CD14-positive monocyte (primary cell): Measurements from ENCODE around the gene PRTN3. TPM values are rescaled to one million over a fixed set of nuclear protein-coding genes. Genes with fewer than 3 reads are reported as not detected.
A peak's percentile ranks its signal among the peaks of the same experiment; 100 is the strongest.

Source experiments
- DNase-seq, 3 donors: peaks; one replicate each; pipeline ENCODE4 v3.0.0-alpha.2; 2011 to 2022
- H2AFZ ChIP-seq: 2 replicates; pipeline ENCODE4 v1.6.0; 2012; ENCODE audit warnings: mild to moderate bottlenecking, low read depth, low read length, inconsistent platforms; ENCODE audit not compliant: insufficient read depth, poor library complexity, severe bottlenecking
- H3K27ac ChIP-seq, 2 donors: 1 replicate in 1 of 2; 2 replicates in 1 of 2; pipeline ENCODE4 v1.5.1; 2012 to 2013; ENCODE audit warnings: low read length in 2 of 2, control low read depth in 1 of 2, inconsistent platforms in 1 of 2, low read depth in 1 of 2, mild to moderate bottlenecking in 1 of 2
- H3K27me3 ChIP-seq, 2 donors: one replicate each; pipeline versions ENCODE4 v1.6.0 to v1.6.1; 2011 to 2013; ENCODE audit warnings: low read length in 2 of 2; ENCODE audit not compliant: control insufficient read depth in 2 of 2, insufficient read depth in 2 of 2
- H3K36me3 ChIP-seq, 2 donors: replicated peaks in 1 of 2; 1 replicate in 1 of 2; 2 replicates in 1 of 2; pipeline versions ENCODE4 v1.5.1 to v1.6.1; 2012 to 2013; ENCODE audit warnings: low read length in 2 of 2, control low read depth in 1 of 2, inconsistent platforms in 1 of 2, mild to moderate bottlenecking in 1 of 2; ENCODE audit not compliant: insufficient read depth in 2 of 2, control insufficient read depth in 1 of 2
- H3K4me1 ChIP-seq, 2 donors: 1 replicate in 1 of 2; 2 replicates in 1 of 2; pipeline versions ENCODE4 v1.5.1 to v1.6.1; 2012 to 2013; ENCODE audit warnings: low read length in 2 of 2, control low read depth in 1 of 2, inconsistent platforms in 1 of 2, mild to moderate bottlenecking in 1 of 2, moderate library complexity in 1 of 2; ENCODE audit not compliant: insufficient read depth in 2 of 2, control insufficient read depth in 1 of 2
- H3K4me2 ChIP-seq: replicated peaks from 2 replicates; pipeline ENCODE3; 2012; ENCODE audit warnings: low read length, moderate library complexity, mild to moderate bottlenecking; ENCODE audit not compliant: poor library complexity, severe bottlenecking; ENCODE audit errors: extremely low read depth
- H3K4me3 ChIP-seq, 3 experiments: fragments of 200-600 bp in 1 of 3; sonication (generic) in 1 of 3; replicated peaks in 1 of 3; 1 replicate in 2 of 3; 2 replicates in 1 of 3; pipeline ENCODE4 v1.5.1; 2011 to 2013; ENCODE audit warnings: low read length in 3 of 3, mild to moderate bottlenecking in 3 of 3, control low read depth in 2 of 3, low read depth in 2 of 3, inconsistent platforms in 1 of 3, moderate library complexity in 1 of 3
- H3K79me2 ChIP-seq: 2 replicates; pipeline ENCODE4 v1.6.0; 2012; ENCODE audit warnings: mild to moderate bottlenecking, control low read depth, inconsistent platforms, low read length, moderate library complexity; ENCODE audit not compliant: insufficient read depth
- H3K9ac ChIP-seq: 2 replicates; pipeline ENCODE4 v1.6.0; 2017; ENCODE audit warnings: low read length, mild to moderate bottlenecking; ENCODE audit not compliant: insufficient read depth, poor library complexity, severe bottlenecking
- H3K9me3 ChIP-seq, 2 donors: replicated peaks in 1 of 2; 1 replicate in 1 of 2; 2 replicates in 1 of 2; pipeline versions ENCODE4 v1.5.1 to v1.6.1; 2012 to 2013; ENCODE audit warnings: low read length in 2 of 2, control low read depth in 1 of 2; ENCODE audit not compliant: control insufficient read depth in 1 of 2, insufficient read depth in 1 of 2
- H4K20me1 ChIP-seq: 2 replicates; pipeline ENCODE4 v1.6.0; 2012; ENCODE audit warnings: mild to moderate bottlenecking, low read length, control low read depth, moderate library complexity; ENCODE audit not compliant: insufficient read depth
- H3K27ac Mint-ChIP-seq, 7 donors: one replicate each; pipeline ENCODE4 v1.8.0; 2020; ENCODE audit warnings: mild to moderate bottlenecking in 7 of 7, mixed read lengths in 7 of 7, moderate library complexity in 6 of 7, inconsistent platforms in 2 of 7
- H3K27me3 Mint-ChIP-seq, 3 donors: one replicate each; pipeline ENCODE4 v1.8.0; 2021 to 2022; ENCODE audit warnings: low read depth in 3 of 3, mild to moderate bottlenecking in 3 of 3, mixed read lengths in 3 of 3, moderate library complexity in 3 of 3, inconsistent platforms in 1 of 3
- H3K36me3 Mint-ChIP-seq, 2 donors: one replicate each; pipeline ENCODE4 v1.8.0; 2020; ENCODE audit warnings: mixed read lengths in 2 of 2, inconsistent platforms in 1 of 2, mild to moderate bottlenecking in 1 of 2
- H3K4me1 Mint-ChIP-seq: one replicate; pipeline ENCODE4 v1.8.0; 2020; ENCODE audit warnings: mild to moderate bottlenecking, mixed read lengths
- H3K4me3 Mint-ChIP-seq, 2 donors: one replicate each; pipeline ENCODE4 v1.8.0; 2020; ENCODE audit warnings: mild to moderate bottlenecking in 2 of 2, mixed read lengths in 2 of 2, moderate library complexity in 1 of 2
- H3K9me3 Mint-ChIP-seq, 7 donors: one replicate each; pipeline ENCODE4 v1.8.0; 2020 to 2022; ENCODE audit warnings: mixed read lengths in 7 of 7, mild to moderate bottlenecking in 6 of 7, moderate library complexity in 6 of 7, inconsistent platforms in 2 of 7
- CTCF ChIP-seq: fragments of 200-600 bp; IDR thresholded peaks from one replicate; pipeline ENCODE4 v1.8.0; 2022; ENCODE audit warnings: antibody characterized with exemption, mild to moderate bottlenecking
- WGBS: methylation state at CpG from one replicate; pipeline ENCODE4 v1.1.5; 2013; ENCODE audit warnings: missing lambda C conversion rate; ENCODE audit not compliant: insufficient coverage; 5-methylcytosine and 5-hydroxymethylcytosine counted together
- intact Hi-C, 2 donors: fragments of 100-400 bp; cut with micrococcal nuclease; formaldehyde crosslinking; loops; one replicate each; pipeline versions ENCODE4 v1.15.0 to v1.15.1; 2023
- polyA plus RNA-seq, 3 donors: library from polyadenylated mRNA; depleted of rRNA in 1 of 3; unstranded in 2 of 3; stranded (reverse) in 1 of 3; fragments of 300-500 nt in 2 of 3; fragments of >200 nt in 1 of 3; fragmentation: Illumina TruSeq in 2 of 3; gene quantifications; 1 replicate in 2 of 3; 2 replicates in 1 of 3; pipeline ENCODE4 v1.2.3, GENCODE V29; 2012 to 2021

PRTN3 gene
- polyA plus RNA-seq, 3 donors: 0.11 TPM; not detected in 2

- Mint-ChIP-seq H3K27ac (peak overlapping the region in 1 of 7 donors; percentile 74), H3K4me1 (peaks cover 6% of the 10 kb centered on the region), H3K36me3 (peaks cover 36 to 61% of the 10 kb centered on the region in 2 donors), H3K27me3 (peaks cover 0 to 3% (median 2%) of the 10 kb centered on the region in 3 donors), H3K4me3 (no peak overlapping the region), H3K9me3 (no peaks in the 10 kb centered on the region)
- Histone ChIP-seq H3K27ac (peak overlapping the region in 1 of 2 donors; percentile 47), H3K36me3 (peaks cover 13 to 34% of the 10 kb centered on the region in 2 donors), H3K4me1 (peaks cover 8 to 10% of the 10 kb centered on the region in 2 donors), H3K4me2 (no peak overlapping the region), H4K20me1 (peaks cover 39% of the 10 kb centered on the region), H3K27me3 (peaks cover 0 to 6% of the 10 kb centered on the region in 2 donors), H2AFZ (no peak overlapping the region), H3K9ac (no peak overlapping the region), H3K79me2 (no peaks in the 10 kb centered on the region), H3K9me3 (no peaks in the 10 kb centered on the region), H3K4me3 (no peak overlapping the region)
- no peak for TF ChIP-seq CTCF
- intact Hi-C loops: loop anchor here in 1 of 2 donors (1.0 kb wide), 1 partner anchor 9 kb away; no protein-coding TSS in a partner anchor
- 97% methylated on average over 11 of the region's 33 CpGs for WGBS
- peak in 1 of 3 donors; percentile 41 for DNase-seq
Observed at GRCh38 chr19:871446-872265, 30.9 kb downstream of the PRTN3 start.

- H3K27ac ChIP-seq: peak overlapping the region in 1 of 2 donors; percentile 47
- intact Hi-C loops: loop anchor here in 1 of 2 donors (1.0 kb wide), 1 partner anchor 10 kb away; no protein-coding TSS in a partner anchor
- peaks cover 16 to 34% of the 10 kb centered on the region in 2 donors for H3K36me3 ChIP-seq
- H3K4me2 ChIP-seq: peak overlapping the region; percentile 63
- Mint-ChIP-seq H3K36me3 (peaks cover 37 to 65% of the 10 kb centered on the region in 2 donors), H3K4me3 (peak overlapping the region; percentile 9 to 69), H3K27me3 (peaks cover 0 to 3% (median 2%) of the 10 kb centered on the region in 3 donors), H3K9me3 (no peaks in the 10 kb centered on the region), H3K27ac (peak overlapping the region in 5 of 7 donors; percentile 51 to 89 (median 59)), H3K4me1 (peaks cover 5% of the 10 kb centered on the region)
- peak; percentile 66 to 73 (median 71) for DNase-seq
- no peaks in the 10 kb centered on the region for H3K9me3 ChIP-seq
- H3K9ac ChIP-seq: no peak overlapping the region
- H3K27me3 ChIP-seq: no peaks in the 10 kb centered on the region
- no peaks in the 10 kb centered on the region for H3K79me2 ChIP-seq
- peaks cover 33% of the 10 kb centered on the region for H4K20me1 ChIP-seq
- TF ChIP-seq CTCF: no peak
- peak overlapping the region in 1 of 3 experiments; percentile 49 for H3K4me3 ChIP-seq
- WGBS: 83% methylated on average over 15 of the region's 27 CpGs
- peaks cover 8 to 10% of the 10 kb centered on the region in 2 donors for H3K4me1 ChIP-seq
- no peak overlapping the region for H2AFZ ChIP-seq
Observed at GRCh38 chr19:872266-872951, 31.6 kb downstream of the PRTN3 start.
